COR-L47 (cell line): ENCODE results near the gene OR51B2.

Source experiments
- DNase-seq: peaks from one replicate; lab custom pipeline; 2025; lab: John Stamatoyannopoulos, UW

The OR51B2 gene

GRCh38 chr11:5282628-5283027 lies 41.5 kb downstream of the OR51B2 start:
- no peak for DNase-seq

DNA sequence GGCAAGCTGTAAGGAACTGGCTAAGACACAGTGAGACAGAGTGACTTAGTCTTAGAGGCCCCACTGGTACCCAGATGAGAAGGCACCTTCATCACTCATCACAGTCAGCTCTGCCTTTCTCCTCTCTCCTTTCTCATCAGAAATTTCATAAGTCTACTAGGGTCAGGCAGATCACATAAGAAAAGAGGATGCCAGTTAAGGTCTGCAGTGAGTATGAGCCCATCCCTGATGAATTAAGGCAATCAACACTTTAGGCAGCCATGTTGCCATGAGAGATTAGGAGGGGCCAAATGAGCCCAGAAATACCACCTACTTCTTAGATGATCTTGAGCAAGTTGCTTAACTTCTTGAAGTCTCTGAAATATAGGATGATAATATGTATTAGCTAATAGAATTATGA lies 42.5 kb downstream of the OR51B2 start:
- DNase-seq, result no peak

DNA sequence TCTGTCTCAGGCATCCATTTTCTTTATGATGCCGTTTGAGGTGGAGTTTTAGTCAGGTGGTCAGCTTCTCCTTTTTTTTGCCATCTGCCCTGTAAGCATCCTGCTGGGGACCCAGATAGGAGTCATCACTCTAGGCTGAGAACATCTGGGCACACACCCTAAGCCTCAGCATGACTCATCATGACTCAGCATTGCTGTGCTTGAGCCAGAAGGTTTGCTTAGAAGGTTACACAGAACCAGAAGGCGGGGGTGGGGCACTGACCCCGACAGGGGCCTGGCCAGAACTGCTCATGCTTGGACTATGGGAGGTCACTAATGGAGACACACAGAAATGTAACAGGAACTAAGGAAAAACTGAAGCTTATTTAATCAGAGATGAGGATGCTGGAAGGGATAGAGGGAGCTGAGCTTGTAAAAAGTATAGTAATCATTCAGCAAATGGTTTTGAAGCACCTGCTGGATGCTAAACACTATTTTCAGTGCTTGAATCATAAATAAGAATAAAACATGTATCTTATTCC lies 43.5 kb downstream of the OR51B2 start:
- DNase-seq, result no peak

GRCh38 chr11:5279471-5280090 lies 44.5 kb downstream of the OR51B2 start:
- no peak for DNase-seq

- no peak for DNase-seq
These were observed 46.2 kb downstream of the OR51B2 start for GRCh38 chr11:5277807-5278382.

GRCh38 chr11:5276697-5277096 lies 47.4 kb downstream of the OR51B2 start:
- DNase-seq, result no peak

GRCh38 chr11:5275369-5276110 lies 48.6 kb downstream of the OR51B2 start:
- no peak for DNase-seq

GRCh38 chr11:5274395-5274794 lies 49.7 kb downstream of the OR51B2 start:
- DNase-seq, result no peak
